Measurements from ENCODE around the gene DAAM2.

- no peak for TF ChIP-seq ZNF224 (CRISPR knock-in tag; IDR thresholded peaks at IDR 0.05)
- TF ChIP-seq PHB (CRISPR knock-in tag; IDR thresholded peaks at IDR 0.05) = no peak
- TF ChIP-seq ATF1 (CRISPR knock-in tag; IDR thresholded peaks at IDR 0.05) = no peak
- TF ChIP-seq ATF1 (tag; IDR thresholded peaks at IDR 0.05) = no peak
- TF ChIP-seq ZNF589 (CRISPR knock-in tag; IDR thresholded peaks at IDR 0.05; ENCODE audit: low read depth) = no peak
- TF ChIP-seq WHSC1 (IDR thresholded peaks at IDR 0.05; ENCODE audit: low read length) = no peak
- TF ChIP-seq POLR2A (conservative IDR thresholded peaks at IDR 0.05) = no peak
- TF ChIP-seq CTCF (IDR thresholded peaks at IDR 0.05 in 2 of 3, conservative IDR thresholded peaks at IDR 0.05 in 1 of 3; ENCODE audit: insufficient read depth in 2 of 3, low read depth in 1 of 3, low read length in 3 of 3) = no peak
- TF ChIP-seq NRF1 (conservative IDR thresholded peaks at IDR 0.05 in 1 of 2, IDR thresholded peaks at IDR 0.05 in 1 of 2) = no peak
- TF ChIP-seq JUND (IDR thresholded peaks at IDR 0.05; ENCODE audit: borderline replicate concordance, low read depth, low read length) = no peak
- no peak for TF ChIP-seq JUND (tag; IDR thresholded peaks at IDR 0.05; ENCODE audit: borderline replicate concordance, low read depth, low read length)
These were observed 35.6 kb upstream of the DAAM2 start for GRCh38 chr6:39756582-39756981.
